Chondrocyte (in vitro differentiated cells): ENCODE data around the gene MLLT1. TPM values are rescaled to one million over a fixed set of nuclear protein-coding genes. Genes with fewer than 3 reads are reported as not detected.

Experiments used
- DNase-seq: peaks from one replicate; pipeline ENCODE4 v3.0.0; 2021; ENCODE audit warnings: mixed read lengths, low spot score
- H3K27ac Mint-ChIP-seq: one replicate; pipeline ENCODE4 v1.8.0; 2021; ENCODE audit warnings: mild to moderate bottlenecking, moderate library complexity, mixed read lengths; ENCODE audit not compliant: unreplicated experiment
- H3K27me3 Mint-ChIP-seq: 2 replicates; pipeline ENCODE4 v1.8.0; 2021; ENCODE audit warnings: low read depth, mixed read lengths
- H3K36me3 Mint-ChIP-seq: 2 replicates; pipeline ENCODE4 v1.8.0; 2021; ENCODE audit warnings: low read depth, mixed read lengths
- H3K4me1 Mint-ChIP-seq: 2 replicates; pipeline ENCODE4 v1.8.0; 2021; ENCODE audit warnings: low read depth, mild to moderate bottlenecking, mixed read lengths
- H3K4me3 Mint-ChIP-seq: one replicate; pipeline ENCODE4 v1.8.0; 2021; ENCODE audit warnings: mild to moderate bottlenecking, moderate library complexity, mixed read lengths; ENCODE audit not compliant: unreplicated experiment
- H3K9me3 Mint-ChIP-seq: 2 replicates; pipeline ENCODE4 v1.8.0; 2021; ENCODE audit warnings: low read depth, mixed read lengths
- CTCF ChIP-seq: fragments of 200-600 bp; sonication (generic); IDR thresholded peaks from 2 replicates; pipeline ENCODE4 v1.5.0; 2021; ENCODE audit warnings: antibody characterized with exemption, mild to moderate bottlenecking, moderate library complexity
- total RNA-seq: library from RNA; stranded (reverse); gene quantifications from 3 replicates; pipeline ENCODE4 v1.2.1, GENCODE V29; 2021

The MLLT1 gene
- total RNA-seq, 1 donor from 2014 or later: 60.9 TPM

- Mint-ChIP-seq H3K9me3 (no peaks in the 10 kb centered on the region), H3K36me3 (peaks cover 8% of the 10 kb centered on the region), H3K4me3 (no peak overlapping the region), H3K4me1 (peaks cover 4% of the 10 kb centered on the region), H3K27me3 (no peaks in the 10 kb centered on the region), H3K27ac (no peak overlapping the region)
- DNase-seq: peak; percentile 85
- no peak for TF ChIP-seq CTCF
Observed at GRCh38 chr19:6222884-6223283, 56.9 kb downstream of the MLLT1 start.

GRCh38 chr19:6221878-6222746 lies 57.7 kb downstream of the MLLT1 start:
- Mint-ChIP-seq H3K9me3 (no peaks in the 10 kb centered on the region), H3K27ac (no peak overlapping the region), H3K36me3 (peaks cover 8% of the 10 kb centered on the region), H3K4me3 (no peak overlapping the region), H3K4me1 (peaks cover 4% of the 10 kb centered on the region), H3K27me3 (no peaks in the 10 kb centered on the region)
- peak; percentile 87 for DNase-seq
- no peak for TF ChIP-seq CTCF

GRCh38 chr19:6221220-6221877 lies 58.4 kb downstream of the MLLT1 start:
- Mint-ChIP-seq H3K27ac (no peak overlapping the region), H3K9me3 (no peaks in the 10 kb centered on the region), H3K27me3 (no peaks in the 10 kb centered on the region), H3K36me3 (peaks cover 5% of the 10 kb centered on the region), H3K4me3 (no peak overlapping the region), H3K4me1 (peaks cover 7% of the 10 kb centered on the region)
- no peak for DNase-seq
- TF ChIP-seq CTCF: no peak

- Mint-ChIP-seq H3K4me3 (no peak overlapping the region), H3K4me1 (peaks cover 7% of the 10 kb centered on the region), H3K36me3 (peaks cover 1% of the 10 kb centered on the region), H3K27ac (no peak overlapping the region), H3K27me3 (no peaks in the 10 kb centered on the region), H3K9me3 (no peaks in the 10 kb centered on the region)
- TF ChIP-seq CTCF: no peak
- DNase-seq: peak; percentile 92
Observed at GRCh38 chr19:6220385-6221191, 59.2 kb downstream of the MLLT1 start.
